Measurements from ENCODE around the gene P2RX3. TPM values are rescaled to one million over a fixed set of nuclear protein-coding genes. Genes with fewer than 3 reads are reported as not detected.

Gene P2RX3
- total RNA-seq, 1 experiment from 2014 or later: 0.15 TPM

DNA sequence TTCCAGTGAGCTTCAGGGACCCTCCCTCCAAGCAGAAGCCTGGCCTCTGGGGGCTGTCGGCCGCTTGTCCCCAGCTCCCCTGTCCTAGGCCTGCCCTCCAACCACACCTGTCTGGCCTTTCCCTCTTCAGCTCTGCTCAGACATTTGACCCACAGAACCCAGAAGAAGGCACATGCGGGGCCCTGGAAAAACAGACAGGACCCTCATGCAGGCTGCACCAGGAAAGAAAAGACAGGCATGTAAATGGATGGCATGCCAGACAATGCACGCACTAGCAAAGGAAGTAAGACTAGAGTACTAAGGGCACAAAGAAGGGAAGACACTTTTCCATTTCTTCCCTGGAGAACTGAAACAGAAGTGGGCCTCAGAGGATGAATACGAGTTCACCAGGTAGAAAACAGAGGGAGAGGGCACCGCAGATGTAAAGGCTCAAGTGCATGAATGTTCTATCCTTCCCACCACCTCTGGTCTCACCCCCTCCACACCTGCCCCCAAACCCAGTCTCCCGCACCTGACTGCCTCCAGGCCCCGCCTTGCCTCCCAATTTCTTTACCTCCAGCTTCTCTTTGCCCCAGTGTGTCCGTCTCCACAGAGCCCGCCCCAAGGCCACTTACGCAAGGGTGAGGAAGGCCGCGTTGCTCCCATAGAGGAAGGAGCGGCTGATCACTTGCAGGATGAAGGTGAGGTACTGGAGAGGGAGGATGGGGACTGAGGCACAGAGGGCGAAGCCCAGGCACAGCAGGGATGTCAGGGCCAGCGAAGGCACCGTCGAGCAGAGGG is 71.4 kb downstream of the P2RX3 start:
- Histone ChIP-seq H3K4ac (ENCODE audit: low read depth, low read length) (no peak overlapping the region), H2AFZ (ENCODE audit: low read length) (no peak overlapping the region), H3K9ac (ENCODE audit: extremely low read depth, insufficient read length, low read length) (no peak overlapping the region), H3K27ac (ENCODE audit: insufficient read length, low read depth, low read length) (no peak overlapping the region), H4K8ac (replicated peaks; ENCODE audit: insufficient read length, low read depth, low read length) (no peak overlapping the region), H4K20me1 (ENCODE audit: control insufficient read depth, insufficient read depth, insufficient read length) (no peaks in the 10 kb centered on the region), H3T11ph (ENCODE audit: low read length) (no peak overlapping the region), H2BK12ac (ENCODE audit: insufficient read length, low read depth, low read length) (no peak overlapping the region), H4K5ac (ENCODE audit: insufficient read length, low read depth, low read length) (no peak overlapping the region), H3K79me2 (ENCODE audit: insufficient read depth, low read length) (no peaks in the 10 kb centered on the region), H3K18ac (ENCODE audit: insufficient read length, low read depth, low read length) (no peak overlapping the region), H2BK5ac (ENCODE audit: insufficient read length, low read length) (no peak overlapping the region), H4K91ac (ENCODE audit: insufficient read length, low read depth, low read length) (no peak overlapping the region), H3K4me1 (ENCODE audit: insufficient read depth, low read length) (no peaks in the 10 kb centered on the region), H2AK5ac (ENCODE audit: insufficient read length, low read length) (no peak overlapping the region), H2BK15ac (ENCODE audit: low read depth, low read length) (no peak overlapping the region), H3K23me2 (ENCODE audit: insufficient read length, low read depth, low read length, poor library complexity, severe bottlenecking) (no peaks in the 10 kb centered on the region), H3K56ac (ENCODE audit: insufficient read length, low read depth, low read length) (no peak overlapping the region), H2BK120ac (ENCODE audit: low read depth, low read length, poor library complexity, severe bottlenecking) (no peak overlapping the region), H3K4me2 (ENCODE audit: insufficient read depth, insufficient read length, low read length) (no peak overlapping the region), H3K27me3 (ENCODE audit: insufficient read depth, low read length) (no peaks in the 10 kb centered on the region), H3K23ac (ENCODE audit: insufficient read length, low read depth, low read length) (no peak overlapping the region), H2BK20ac (ENCODE audit: low read depth, low read length, poor library complexity, severe bottlenecking) (no peak overlapping the region), H3K79me1 (ENCODE audit: insufficient read depth, low read depth, low read length, poor library complexity, severe bottlenecking) (no peaks in the 10 kb centered on the region), H3K14ac (ENCODE audit: insufficient read depth, low read length) (no peak overlapping the region), H3K9me3 (ENCODE audit: control insufficient read depth, low read depth, low read length) (no peaks in the 10 kb centered on the region)
- H3K36me3 Mint-ChIP-seq (ENCODE audit: insufficient read depth in 1 of 3, low read depth in 3 of 3): peaks cover 22 to 55% (median 37%) of the 10 kb centered on the region in 3 experiments
- no peak for TF ChIP-seq CTCF (conservative IDR thresholded peaks at IDR 0.05)
- H3K9me3 Mint-ChIP-seq: no peaks in the 10 kb centered on the region
- H3K4me1 Mint-ChIP-seq: peaks cover 0 to 4% of the 10 kb centered on the region in 2 experiments; a peak in 1 of 4 replicates
- no peak for DNase-seq
- no peak overlapping the region for H3K4me3 Mint-ChIP-seq
- no peaks in the 10 kb centered on the region for H3K27me3 Mint-ChIP-seq (ENCODE audit: low read depth)
- no CpG with 5 or more reads among the region's 18 CpGs for WGBS (ENCODE audit: extremely low coverage, insufficient read length, low lambda C conversion rate)
- H3K27ac Mint-ChIP-seq: no peak overlapping the region; a peak in 2 of 7 replicates

Measured in H9 (cell line).